22Rv1 (cell line): ENCODE data around the gene AATK.

Experiments
- H3K27ac ChIP-seq: fragments of 450-650 bp; 2 replicates; pipeline ENCODE4 v1.5.1; 2017
- CTCF ChIP-seq: fragments of 450-650 bp; IDR thresholded peaks from 2 replicates; pipeline ENCODE4 v1.5.1; 2017; ENCODE audit warnings: mild to moderate bottlenecking
- ZFX ChIP-seq: fragments of 450-650 bp; IDR thresholded peaks from 2 replicates; pipeline ENCODE4 v1.6.1; 2017; ENCODE audit warnings: antibody characterized with exemption, borderline replicate concordance

Gene AATK

GRCh38 chr17:81140695-81141094 is 25.3 kb downstream of the AATK start:
- TF ChIP-seq ZFX (no peak), CTCF (no peak)
- H3K27ac ChIP-seq, result no peak overlapping the region

GRCh38 chr17:81140018-81140417 is 26.0 kb downstream of the AATK start:
- TF ChIP-seq CTCF (no peak), ZFX (no peak)
- H3K27ac ChIP-seq, result no peak overlapping the region

- TF ChIP-seq ZFX (no peak), CTCF (no peak)
- H3K27ac ChIP-seq, result no peak overlapping the region
These were observed 26.6 kb downstream of the AATK start for GRCh38 chr17:81139428-81139827.

- TF ChIP-seq CTCF (no peak), ZFX (no peak)
- H3K27ac ChIP-seq, result no peak overlapping the region
These were observed 27.5 kb downstream of the AATK start for GRCh38 chr17:81138500-81138899.

- TF ChIP-seq CTCF (no peak), ZFX (no peak)
- no peak overlapping the region for H3K27ac ChIP-seq
These were observed 27.9 kb downstream of the AATK start for GRCh38 chr17:81138083-81138482.

GRCh38 chr17:81137248-81137647 is 28.8 kb downstream of the AATK start:
- TF ChIP-seq ZFX (no peak), CTCF (no peak)
- H3K27ac ChIP-seq, result no peak overlapping the region

- no peak for TF ChIP-seq ZFX
- TF ChIP-seq CTCF, result no peak
These were observed 29.7 kb downstream of the AATK start for GRCh38 chr17:81136366-81136765.

More at GRCh38 chr17:81136366-81136765, 29.7 kb downstream of the AATK start:
- no peak overlapping the region for H3K27ac ChIP-seq
